ENCODE measurements around the gene NRXN3.

NRXN3 gene

GRCh38 chr14:78344290-78344689 lies 174.1 kb downstream of the NRXN3 start:
- TF ChIP-seq, protein P1, sequence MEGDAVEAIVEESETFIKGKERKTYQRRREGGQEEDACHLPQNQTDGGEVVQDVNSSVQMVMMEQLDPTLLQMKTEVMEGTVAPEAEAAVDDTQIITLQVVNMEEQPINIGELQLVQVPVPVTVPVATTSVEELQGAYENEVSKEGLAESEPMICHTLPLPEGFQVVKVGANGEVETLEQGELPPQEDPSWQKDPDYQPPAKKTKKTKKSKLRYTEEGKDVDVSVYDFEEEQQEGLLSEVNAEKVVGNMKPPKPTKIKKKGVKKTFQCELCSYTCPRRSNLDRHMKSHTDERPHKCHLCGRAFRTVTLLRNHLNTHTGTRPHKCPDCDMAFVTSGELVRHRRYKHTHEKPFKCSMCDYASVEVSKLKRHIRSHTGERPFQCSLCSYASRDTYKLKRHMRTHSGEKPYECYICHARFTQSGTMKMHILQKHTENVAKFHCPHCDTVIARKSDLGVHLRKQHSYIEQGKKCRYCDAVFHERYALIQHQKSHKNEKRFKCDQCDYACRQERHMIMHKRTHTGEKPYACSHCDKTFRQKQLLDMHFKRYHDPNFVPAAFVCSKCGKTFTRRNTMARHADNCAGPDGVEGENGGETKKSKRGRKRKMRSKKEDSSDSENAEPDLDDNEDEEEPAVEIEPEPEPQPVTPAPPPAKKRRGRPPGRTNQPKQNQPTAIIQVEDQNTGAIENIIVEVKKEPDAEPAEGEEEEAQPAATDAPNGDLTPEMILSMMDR (IDR thresholded peaks at IDR 0.05; ENCODE audit: low read depth, low read length, missing control alignments) = no peak
- no peak for DNase-seq (ENCODE audit: low read depth)
- no peak overlapping the region for H3K4me3 ChIP-seq (ENCODE audit: low read depth, low read length)
- in situ Hi-C loops (cut with HindIII; ENCODE audit: low sequenced_read_pairs) = no loop called here

DNA sequence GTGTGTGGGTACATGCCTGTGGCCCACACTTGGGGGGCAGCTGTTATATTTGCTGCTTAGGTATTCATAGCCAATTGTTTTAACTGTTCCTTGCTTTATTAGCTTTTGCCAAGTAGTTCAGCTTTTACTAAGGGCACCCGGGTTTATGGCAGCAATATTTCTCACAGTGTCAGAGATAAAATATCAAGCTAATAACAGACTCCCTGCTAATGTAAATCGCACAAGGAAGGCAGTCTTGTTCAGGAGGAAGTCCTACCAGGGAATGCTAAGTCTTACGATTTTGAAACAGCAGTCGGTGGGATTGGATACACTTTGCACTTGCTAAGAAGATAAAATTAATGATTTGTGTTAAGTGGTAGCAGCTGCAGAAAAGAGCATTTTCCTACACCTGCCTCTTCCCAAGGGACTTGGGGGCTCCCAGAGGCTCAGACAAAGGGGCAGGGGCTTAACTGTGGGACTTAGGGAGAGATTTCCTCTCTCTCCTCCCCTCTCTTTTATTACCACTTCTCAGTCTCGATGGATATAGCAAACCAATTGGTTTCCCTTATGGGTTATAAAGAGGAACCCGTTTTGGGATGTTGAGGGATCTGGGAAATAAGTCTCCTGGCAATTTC lies 175.1 kb downstream of the NRXN3 start:
- no peak for DNase-seq (ENCODE audit: low read depth)
- in situ Hi-C loops (cut with HindIII; ENCODE audit: low sequenced_read_pairs) = no loop called here
- TF ChIP-seq, protein P1 (IDR thresholded peaks at IDR 0.05; ENCODE audit: low read depth, low read length, missing control alignments) = no peak
- no peak overlapping the region for H3K4me3 ChIP-seq (ENCODE audit: low read depth, low read length)

- in situ Hi-C loops (cut with HindIII; ENCODE audit: low sequenced_read_pairs) = no loop called here
- no peak for DNase-seq (ENCODE audit: low read depth)
- TF ChIP-seq, protein P1 (IDR thresholded peaks at IDR 0.05; ENCODE audit: low read depth, low read length, missing control alignments) = no peak
These were observed 176.6 kb downstream of the NRXN3 start for GRCh38 chr14:78346747-78347146.

DNA sequence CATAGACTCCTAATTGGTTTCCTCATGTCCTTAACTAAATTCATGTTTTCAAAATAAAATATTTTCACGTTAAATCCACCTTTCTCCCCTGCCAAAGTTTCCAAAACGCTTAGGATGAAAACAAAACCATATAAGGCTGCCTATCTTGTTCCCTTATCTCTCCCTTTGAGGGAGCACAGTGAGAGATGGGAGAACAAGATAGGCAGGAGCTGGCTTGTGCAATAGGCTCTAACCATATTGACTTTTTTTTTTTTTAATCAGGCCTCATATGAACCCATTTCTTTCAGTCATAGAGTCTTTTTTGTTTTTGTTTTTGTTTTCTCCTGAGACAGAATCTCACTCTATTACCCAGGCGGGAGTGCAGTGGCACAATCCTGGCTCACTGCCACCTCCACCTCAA lies 184.9 kb downstream of the NRXN3 start:
- TF ChIP-seq, protein P1 (IDR thresholded peaks at IDR 0.05; ENCODE audit: low read depth, low read length, missing control alignments) = no peak
- in situ Hi-C loops (cut with HindIII; ENCODE audit: low sequenced_read_pairs) = no loop called here
- no peak for DNase-seq (ENCODE audit: low read depth)
- no peak overlapping the region for H3K4me3 ChIP-seq (ENCODE audit: low read depth, low read length)

More at GRCh38 chr14:78346747-78347146, 176.6 kb downstream of the NRXN3 start:
- no peak overlapping the region for H3K4me3 ChIP-seq (ENCODE audit: low read depth, low read length)

- no peak for DNase-seq (ENCODE audit: low read depth)
- in situ Hi-C loops (cut with HindIII; ENCODE audit: low sequenced_read_pairs) = no loop called here
- TF ChIP-seq, protein P1 (IDR thresholded peaks at IDR 0.05; ENCODE audit: low read depth, low read length, missing control alignments) = no peak
- H3K4me3 ChIP-seq (ENCODE audit: low read depth, low read length) = no peak overlapping the region
These were observed 186.2 kb downstream of the NRXN3 start for GRCh38 chr14:78356391-78356790.

- TF ChIP-seq, protein P1 (IDR thresholded peaks at IDR 0.05; ENCODE audit: low read depth, low read length, missing control alignments) = no peak
- peak; percentile 53 for DNase-seq (ENCODE audit: low read depth)
- no peak overlapping the region for H3K4me3 ChIP-seq (ENCODE audit: low read depth, low read length)
- in situ Hi-C loops (cut with HindIII; ENCODE audit: low sequenced_read_pairs) = no loop called here
These were observed 188.4 kb downstream of the NRXN3 start for GRCh38 chr14:78358591-78358990.

Data from astrocyte of the cerebellum (primary cell).